KMS-11 (cell line): Measurements from ENCODE around the gene GSG1L2.

Experiments used
- H2AFZ ChIP-seq: fragments of 200-600 bp; sonication (generic); 2 replicates; pipeline ENCODE4 v1.6.1; 2016; ENCODE audit warnings: antibody characterized with exemption, mixed run types, low read depth
- H3K27ac ChIP-seq: fragments of 200-600 bp; sonication (generic); 2 replicates; pipeline ENCODE4 v1.6.1; 2016; ENCODE audit warnings: mild to moderate bottlenecking, mixed run types
- H3K27me3 ChIP-seq: fragments of 200-600 bp; sonication (generic); 2 replicates; pipeline ENCODE4 v1.6.1; 2017; ENCODE audit warnings: mild to moderate bottlenecking, low read depth, mixed run types, moderate library complexity; ENCODE audit not compliant: insufficient read depth
- H3K36me3 ChIP-seq: fragments of 200-600 bp; sonication (generic); 2 replicates; pipeline ENCODE4 v1.6.1; 2017; ENCODE audit warnings: mild to moderate bottlenecking, mixed run types; ENCODE audit not compliant: insufficient read depth
- H3K4me1 ChIP-seq: fragments of 200-600 bp; sonication (generic); 2 replicates; pipeline ENCODE4 v1.6.1; 2016; ENCODE audit warnings: mild to moderate bottlenecking, low read depth, mixed run types; ENCODE audit not compliant: poor library complexity, severe bottlenecking
- H3K4me2 ChIP-seq: fragments of 200-600 bp; sonication (generic); 2 replicates; pipeline ENCODE4 v1.7.0; 2016; ENCODE audit warnings: mild to moderate bottlenecking, mixed run types
- H3K4me3 ChIP-seq: fragments of 200-600 bp; sonication (generic); IDR thresholded peaks from 2 replicates; pipeline ENCODE4 v1.6.1; 2017; ENCODE audit warnings: low read depth, low read length, mixed read lengths; ENCODE audit not compliant: insufficient read depth
- H3K79me2 ChIP-seq: fragments of 200-600 bp; sonication (generic); 2 replicates; pipeline ENCODE4 v1.6.1; 2016; ENCODE audit warnings: low read depth, mixed run types; ENCODE audit not compliant: insufficient read depth
- H3K9ac ChIP-seq: fragments of 200-600 bp; sonication (generic); 2 replicates; pipeline ENCODE4 v1.6.1; 2016; ENCODE audit warnings: mild to moderate bottlenecking, mixed run types
- H4K20me1 ChIP-seq: fragments of 200-600 bp; sonication (generic); 2 replicates; pipeline ENCODE4 v1.6.1; 2016; ENCODE audit warnings: mild to moderate bottlenecking, mixed run types; ENCODE audit not compliant: insufficient read depth
- CTCF ChIP-seq: fragments of 200-600 bp; sonication (generic); conservative IDR thresholded peaks from 2 replicates; pipeline ENCODE4 v1.6.1; 2017; ENCODE audit warnings: low read depth, mild to moderate bottlenecking, antibody characterized with exemption, low read length, moderate library complexity, mixed read lengths

The GSG1L2 gene

GRCh38 chr17:9850151-9850550, 28.3 kb upstream of the GSG1L2 start:
- H3K27me3 ChIP-seq = no peaks in the 10 kb centered on the region
- no peak overlapping the region for H3K9ac ChIP-seq
- TF ChIP-seq CTCF = no peak
- no peaks in the 10 kb centered on the region for H3K4me1 ChIP-seq
- no peak overlapping the region for H3K4me2 ChIP-seq
- H3K4me3 ChIP-seq = no peak overlapping the region
- no peaks in the 10 kb centered on the region for H4K20me1 ChIP-seq
- no peak overlapping the region for H2AFZ ChIP-seq
- H3K27ac ChIP-seq = no peak overlapping the region
- no peaks in the 10 kb centered on the region for H3K36me3 ChIP-seq
- H3K79me2 ChIP-seq = no peaks in the 10 kb centered on the region

- H3K4me1 ChIP-seq = no peaks in the 10 kb centered on the region
- H3K27me3 ChIP-seq = no peaks in the 10 kb centered on the region
- no peaks in the 10 kb centered on the region for H3K36me3 ChIP-seq
- H2AFZ ChIP-seq = no peak overlapping the region
- H3K27ac ChIP-seq = no peak overlapping the region
- no peaks in the 10 kb centered on the region for H4K20me1 ChIP-seq
- H3K79me2 ChIP-seq = no peaks in the 10 kb centered on the region
- no peak for TF ChIP-seq CTCF
- H3K4me2 ChIP-seq = no peak overlapping the region
- H3K4me3 ChIP-seq = no peak overlapping the region
- no peak overlapping the region for H3K9ac ChIP-seq
Observed at GRCh38 chr17:9845306-9845705, 23.4 kb upstream of the GSG1L2 start.

DNA sequence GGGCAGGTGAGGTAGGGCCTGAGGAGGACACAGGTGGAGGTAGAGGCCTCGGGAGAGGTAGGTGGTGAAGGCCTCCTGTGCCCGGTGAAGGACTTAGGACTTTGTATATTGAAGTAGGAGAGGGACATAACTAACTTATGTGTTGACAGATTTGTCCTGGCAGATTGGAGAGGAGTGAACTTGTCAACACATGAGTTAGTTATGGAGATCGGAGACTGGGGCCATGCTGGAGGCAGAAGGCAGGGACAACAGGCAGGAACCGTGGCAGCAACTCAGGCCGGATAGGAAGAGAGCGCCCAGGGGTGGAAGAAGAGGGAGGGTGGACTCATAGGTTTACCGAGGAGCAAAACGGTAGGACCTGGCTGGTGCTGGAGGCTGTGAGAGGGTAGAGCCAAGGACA, 22.3 kb upstream of the GSG1L2 start:
- H3K4me1 ChIP-seq = no peaks in the 10 kb centered on the region
- no peak overlapping the region for H3K27ac ChIP-seq
- TF ChIP-seq CTCF = no peak
- H3K36me3 ChIP-seq = no peaks in the 10 kb centered on the region
- H3K27me3 ChIP-seq = no peaks in the 10 kb centered on the region
- no peak overlapping the region for H3K9ac ChIP-seq
- no peak overlapping the region for H2AFZ ChIP-seq
- H3K4me2 ChIP-seq = no peak overlapping the region
- H3K4me3 ChIP-seq = no peak overlapping the region
- no peaks in the 10 kb centered on the region for H3K79me2 ChIP-seq
- no peaks in the 10 kb centered on the region for H4K20me1 ChIP-seq

DNA sequence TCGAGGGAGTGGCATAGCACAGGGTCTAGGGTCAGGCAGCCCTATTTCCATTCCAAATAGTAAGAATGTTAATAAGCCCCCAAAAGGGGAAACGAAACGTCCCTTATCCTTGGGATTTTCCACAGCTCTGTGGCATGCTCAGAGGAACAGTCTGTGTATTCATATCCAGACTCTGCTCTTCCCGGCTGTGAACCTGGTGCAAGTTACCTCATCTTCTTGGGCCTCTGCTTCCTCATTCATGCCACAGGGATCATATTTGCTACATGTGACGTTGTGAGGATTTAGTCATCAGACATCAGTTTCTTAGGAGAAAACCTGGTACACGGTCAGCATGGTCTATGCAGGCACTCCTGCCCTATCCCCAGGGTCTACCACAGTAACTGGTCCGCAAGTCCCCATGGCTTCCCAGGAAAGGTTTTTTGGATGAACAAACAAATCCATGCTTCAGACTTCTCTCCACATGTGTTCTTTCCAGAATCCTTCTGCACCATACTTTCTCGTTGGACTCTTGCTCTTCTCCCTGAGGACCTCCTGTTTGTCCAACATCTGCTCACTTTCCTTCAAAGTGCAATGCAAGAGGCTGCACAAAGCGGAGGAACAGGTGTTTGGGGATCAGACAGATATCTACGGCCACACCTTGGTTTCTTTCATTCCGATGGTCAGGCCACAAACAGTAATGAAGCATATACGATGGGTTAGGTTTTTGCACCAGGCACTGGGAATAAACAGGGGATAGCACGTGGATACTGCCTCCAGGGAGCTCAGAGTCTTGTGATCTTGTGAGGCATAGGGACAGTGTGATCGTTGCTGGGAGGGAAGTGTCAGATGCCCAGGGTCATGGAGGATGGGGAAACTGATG, 21.5 kb upstream of the GSG1L2 start:
- Histone ChIP-seq H3K4me3 (no peak overlapping the region), H3K4me2 (no peak overlapping the region), H3K4me1 (no peaks in the 10 kb centered on the region), H3K79me2 (no peaks in the 10 kb centered on the region), H2AFZ (no peak overlapping the region), H3K27ac (no peak overlapping the region), H4K20me1 (no peaks in the 10 kb centered on the region), H3K27me3 (no peaks in the 10 kb centered on the region), H3K9ac (no peak overlapping the region), H3K36me3 (no peaks in the 10 kb centered on the region)
- TF ChIP-seq CTCF = no peak
